Measurements from ENCODE around the gene OSBPL3. TPM values are rescaled to one million over a fixed set of nuclear protein-coding genes. Genes with fewer than 3 reads are reported as not detected.

Gene OSBPL3
- total and polyA plus RNA-seq, 2 donors from 2014 or later = 8.6 to 40.5 TPM

DNA sequence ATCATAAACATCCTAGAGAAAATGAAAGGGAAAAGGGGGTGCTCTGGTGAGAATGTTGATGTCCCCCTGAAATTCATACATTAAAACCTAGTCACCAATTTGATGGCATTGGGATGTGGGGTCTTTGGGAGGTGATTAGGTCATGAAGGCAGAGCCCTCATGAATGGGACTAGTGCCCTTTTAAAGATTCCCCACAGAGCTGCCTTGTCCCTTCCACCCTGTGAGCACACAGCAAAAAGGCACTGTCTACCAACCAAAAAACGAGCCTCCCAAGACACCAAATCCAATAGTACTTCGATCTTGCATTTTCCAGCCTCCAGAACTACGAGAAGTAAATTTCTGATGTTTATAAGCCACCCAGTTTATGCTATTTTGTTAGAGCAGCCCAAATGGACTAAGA, 47.6 kb downstream of the OSBPL3 start:
- Histone ChIP-seq H3K4me3 (ENCODE audit: low read length in 3 of 3) (no peak overlapping the region), H3K9ac (ENCODE audit: low read length in 3 of 3) (peak overlapping the region in 1 of 3 donors; percentile 42), H3K9me3 (ENCODE audit: control insufficient read depth in 2 of 3, insufficient read depth in 1 of 3, low read length in 3 of 3) (no peaks in the 10 kb centered on the region), H3K36me3 (ENCODE audit: control insufficient read depth in 2 of 3, insufficient read depth in 3 of 3, low read length in 3 of 3) (no peaks in the 10 kb centered on the region), H3K4me1 (ENCODE audit: control insufficient read depth in 2 of 3, insufficient read depth in 2 of 3, low read depth in 1 of 3, low read length in 3 of 3) (peaks cover 0 to 2% (median 0%) of the 10 kb centered on the region in 3 donors), H3K27me3 (ENCODE audit: control insufficient read depth, insufficient read depth, low read length) (no peaks in the 10 kb centered on the region), H3K27ac (ENCODE audit: low read depth in 2 of 2, low read length in 2 of 2) (peak overlapping the region in 1 of 2 donors; percentile 27)
- TF ChIP-seq, protein P1, sequence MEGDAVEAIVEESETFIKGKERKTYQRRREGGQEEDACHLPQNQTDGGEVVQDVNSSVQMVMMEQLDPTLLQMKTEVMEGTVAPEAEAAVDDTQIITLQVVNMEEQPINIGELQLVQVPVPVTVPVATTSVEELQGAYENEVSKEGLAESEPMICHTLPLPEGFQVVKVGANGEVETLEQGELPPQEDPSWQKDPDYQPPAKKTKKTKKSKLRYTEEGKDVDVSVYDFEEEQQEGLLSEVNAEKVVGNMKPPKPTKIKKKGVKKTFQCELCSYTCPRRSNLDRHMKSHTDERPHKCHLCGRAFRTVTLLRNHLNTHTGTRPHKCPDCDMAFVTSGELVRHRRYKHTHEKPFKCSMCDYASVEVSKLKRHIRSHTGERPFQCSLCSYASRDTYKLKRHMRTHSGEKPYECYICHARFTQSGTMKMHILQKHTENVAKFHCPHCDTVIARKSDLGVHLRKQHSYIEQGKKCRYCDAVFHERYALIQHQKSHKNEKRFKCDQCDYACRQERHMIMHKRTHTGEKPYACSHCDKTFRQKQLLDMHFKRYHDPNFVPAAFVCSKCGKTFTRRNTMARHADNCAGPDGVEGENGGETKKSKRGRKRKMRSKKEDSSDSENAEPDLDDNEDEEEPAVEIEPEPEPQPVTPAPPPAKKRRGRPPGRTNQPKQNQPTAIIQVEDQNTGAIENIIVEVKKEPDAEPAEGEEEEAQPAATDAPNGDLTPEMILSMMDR (IDR thresholded peaks at IDR 0.05; ENCODE audit: borderline replicate concordance, extremely low read depth, insufficient read depth) = no peak
- intact Hi-C loops (cut with DNase I) = no loop called here
- DNase-seq (no peak), FAIRE-seq (no peak)

DNA sequence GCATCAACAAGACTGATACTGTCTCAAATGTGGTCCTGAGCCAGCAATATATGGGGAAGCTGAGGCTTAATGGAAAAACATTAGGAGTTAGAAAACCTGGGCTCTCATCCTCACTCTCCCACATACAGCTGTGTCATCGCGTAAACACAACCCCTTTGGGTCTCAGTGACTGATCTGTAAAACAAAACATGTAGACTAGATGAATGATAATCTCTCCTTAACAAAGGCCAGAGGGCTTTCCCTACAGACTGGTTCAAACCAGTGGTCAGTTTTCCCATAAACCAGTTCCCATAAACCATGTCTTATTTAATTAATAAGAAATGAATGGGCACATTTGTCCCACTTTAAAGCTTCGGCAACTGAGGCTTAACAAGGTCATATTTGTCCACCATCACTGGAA, 48.1 kb downstream of the OSBPL3 start:
- Histone ChIP-seq H3K27ac (ENCODE audit: low read depth in 2 of 2, low read length in 2 of 2) (no peak overlapping the region), H3K36me3 (ENCODE audit: control insufficient read depth in 2 of 3, insufficient read depth in 3 of 3, low read length in 3 of 3) (no peaks in the 10 kb centered on the region), H3K4me3 (ENCODE audit: low read length in 3 of 3) (no peak overlapping the region), H3K9ac (ENCODE audit: low read length in 3 of 3) (no peak overlapping the region), H3K27me3 (ENCODE audit: control insufficient read depth, insufficient read depth, low read length) (no peaks in the 10 kb centered on the region), H3K4me1 (ENCODE audit: control insufficient read depth in 2 of 3, insufficient read depth in 2 of 3, low read depth in 1 of 3, low read length in 3 of 3) (peaks cover 0 to 2% (median 0%) of the 10 kb centered on the region in 3 donors), H3K9me3 (ENCODE audit: control insufficient read depth in 2 of 3, insufficient read depth in 1 of 3, low read length in 3 of 3) (no peaks in the 10 kb centered on the region)
- TF ChIP-seq, protein P1 (IDR thresholded peaks at IDR 0.05; ENCODE audit: borderline replicate concordance, extremely low read depth, insufficient read depth) = no peak
- FAIRE-seq (no peak), DNase-seq (no peak)
- intact Hi-C loops (cut with DNase I) = no loop called here

DNA sequence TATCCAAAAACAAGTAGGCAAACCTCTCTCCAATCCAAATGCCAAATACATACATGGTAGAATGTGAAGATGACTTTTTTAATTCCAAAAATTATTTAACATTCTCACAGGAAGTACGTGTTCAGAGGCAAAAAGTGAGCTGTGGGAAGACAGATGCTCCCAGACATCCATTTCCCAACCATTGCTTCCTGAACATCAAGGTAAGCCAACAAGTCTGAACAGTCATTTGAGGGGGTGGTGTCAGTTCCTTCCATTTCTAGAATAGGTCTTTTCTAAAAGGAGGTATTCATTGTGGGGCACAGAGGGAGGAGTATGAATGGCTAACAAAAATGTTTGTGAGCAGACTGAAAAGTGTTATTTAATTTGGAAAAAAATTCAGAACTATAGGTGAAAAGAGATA, 49.1 kb downstream of the OSBPL3 start:
- Histone ChIP-seq H3K27me3 (ENCODE audit: control insufficient read depth, insufficient read depth, low read length) (no peaks in the 10 kb centered on the region), H3K36me3 (ENCODE audit: control insufficient read depth in 2 of 3, insufficient read depth in 3 of 3, low read length in 3 of 3) (no peaks in the 10 kb centered on the region), H3K9me3 (ENCODE audit: control insufficient read depth in 2 of 3, insufficient read depth in 1 of 3, low read length in 3 of 3) (no peaks in the 10 kb centered on the region), H3K4me3 (ENCODE audit: low read length in 3 of 3) (no peak overlapping the region), H3K9ac (ENCODE audit: low read length in 3 of 3) (no peak overlapping the region), H3K4me1 (ENCODE audit: control insufficient read depth in 2 of 3, insufficient read depth in 2 of 3, low read depth in 1 of 3, low read length in 3 of 3) (no peaks in the 10 kb centered on the region), H3K27ac (ENCODE audit: low read depth in 2 of 2, low read length in 2 of 2) (no peak overlapping the region)
- DNase-seq (no peak), FAIRE-seq (no peak)
- TF ChIP-seq, protein P1 (IDR thresholded peaks at IDR 0.05; ENCODE audit: borderline replicate concordance, extremely low read depth, insufficient read depth) = no peak
- intact Hi-C loops (cut with DNase I) = no loop called here

Measured in kidney (tissue), 14 donors.